SK-N-SH treated with all-trans-retinoic acid at 6 μM for 48 hours (cell line): ENCODE measurements around the gene ABCA7.

Source experiments
- ARNTL ChIP-seq: fragments of 450-650 bp; formaldehyde crosslinking; IDR thresholded peaks from 2 replicates; pipeline ENCODE4 v1.5.0; 2020; ENCODE audit warnings: low read depth, mild to moderate bottlenecking, moderate library complexity, borderline replicate concordance
- BACH2 ChIP-seq: fragments of 250-450 bp; sonication (Bioruptor Pico); IDR thresholded peaks from 2 replicates; pipeline ENCODE4 v1.9.0; 2021; ENCODE audit warnings: mild to moderate bottlenecking, borderline replicate concordance
- ESRRG ChIP-seq: fragments of 250-450 bp; sonication (Bioruptor Pico); IDR thresholded peaks from 2 replicates; pipeline ENCODE4 v1.6.1; 2021; ENCODE audit warnings: mild to moderate bottlenecking
- PATZ1 ChIP-seq: fragments of 250-450 bp; sonication (Bioruptor Pico); IDR thresholded peaks from 2 replicates; pipeline ENCODE4 v1.8.0; 2020; ENCODE audit warnings: mild to moderate bottlenecking, moderate library complexity, borderline replicate concordance
- POU6F1 ChIP-seq: fragments of 250-450 bp; sonication (Bioruptor Pico); IDR thresholded peaks from 2 replicates; pipeline ENCODE4 v1.8.0; 2021; ENCODE audit warnings: low read depth, mild to moderate bottlenecking, moderate library complexity, borderline replicate concordance
- PPARA ChIP-seq: fragments of 250-450 bp; sonication (Bioruptor Pico); IDR thresholded peaks from 2 replicates; pipeline ENCODE4 v1.5.0; 2020; ENCODE audit warnings: mild to moderate bottlenecking, borderline replicate concordance
- RARB ChIP-seq: fragments of 250-450 bp; sonication (Bioruptor Pico); IDR thresholded peaks from 2 replicates; pipeline ENCODE4 v1.8.0; 2021; ENCODE audit warnings: mild to moderate bottlenecking, moderate library complexity
- SNAI2 ChIP-seq: fragments of 250-450 bp; sonication (Bioruptor Pico); IDR thresholded peaks from 2 replicates; pipeline ENCODE4 v1.5.0; 2020; ENCODE audit warnings: mild to moderate bottlenecking, moderate library complexity
- TOX ChIP-seq: fragments of 250-450 bp; sonication (Bioruptor Pico); IDR thresholded peaks from 2 replicates; pipeline ENCODE4 v1.8.0; 2021; ENCODE audit warnings: mild to moderate bottlenecking, moderate library complexity, borderline replicate concordance
- ZC3H10 ChIP-seq: fragments of 250-450 bp; sonication (Bioruptor Pico); IDR thresholded peaks from 2 replicates; pipeline ENCODE4 v1.5.1; 2021; ENCODE audit warnings: mild to moderate bottlenecking, moderate library complexity
- ZFP30 ChIP-seq: fragments of 450-650 bp; formaldehyde crosslinking; IDR thresholded peaks from 2 replicates; pipeline ENCODE4 v1.5.0; 2022; ENCODE audit warnings: mild to moderate bottlenecking, moderate library complexity
- ZNF8 ChIP-seq: fragments of 450-650 bp; formaldehyde crosslinking; IDR thresholded peaks from 2 replicates; pipeline ENCODE4 v1.5.0; 2020; ENCODE audit warnings: mild to moderate bottlenecking, moderate library complexity
- TF ChIP-seq, protein P1 (sequence below): fragments of 250-450 bp; sonication (Bioruptor Pico); IDR thresholded peaks from 2 replicates; pipeline ENCODE4 v1.5.1; 2020; ENCODE audit warnings: low read depth, mild to moderate bottlenecking, moderate library complexity

GRCh38 chr19:1041272-1041834 is 1.4 kb downstream of the ABCA7 start:
- TF ChIP-seq PPARA (CRISPR knock-in tag) (no peak), ARNTL (CRISPR knock-in tag) (no peak), BACH2 (CRISPR knock-in tag) (no peak), ESRRG (CRISPR knock-in tag) (no peak), RARB (CRISPR knock-in tag) (no peak), TOX (no peak), PATZ1 (no peak), SNAI2 (no peak), ZFP30 (no peak), ZNF8 (no peak), POU6F1 (CRISPR knock-in tag) (no peak), ZC3H10 (CRISPR knock-in tag) (no peak)
- TF ChIP-seq, protein P1, sequence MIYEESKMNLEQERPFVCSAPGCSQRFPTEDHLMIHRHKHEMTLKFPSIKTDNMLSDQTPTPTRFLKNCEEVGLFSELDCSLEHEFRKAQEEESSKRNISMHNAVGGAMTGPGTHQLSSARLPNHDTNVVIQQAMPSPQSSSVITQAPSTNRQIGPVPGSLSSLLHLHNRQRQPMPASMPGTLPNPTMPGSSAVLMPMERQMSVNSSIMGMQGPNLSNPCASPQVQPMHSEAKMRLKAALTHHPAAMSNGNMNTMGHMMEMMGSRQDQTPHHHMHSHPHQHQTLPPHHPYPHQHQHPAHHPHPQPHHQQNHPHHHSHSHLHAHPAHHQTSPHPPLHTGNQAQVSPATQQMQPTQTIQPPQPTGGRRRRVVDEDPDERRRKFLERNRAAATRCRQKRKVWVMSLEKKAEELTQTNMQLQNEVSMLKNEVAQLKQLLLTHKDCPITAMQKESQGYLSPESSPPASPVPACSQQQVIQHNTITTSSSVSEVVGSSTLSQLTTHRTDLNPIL (CRISPR knock-in tag) = no peak
